COLO829 (cell line): ENCODE measurements around the gene UBE2V1.
"Not testable (repeated sequence)": the region's sequence is repeated elsewhere in the genome, so short reads cannot be mapped to it uniquely, and the experiment has no call there.

Source experiments
- DNase-seq: peaks from one replicate; pipeline ENCODE4 v3.0.0; 2012; ENCODE audit warnings: low spot score

The UBE2V1 gene

DNA sequence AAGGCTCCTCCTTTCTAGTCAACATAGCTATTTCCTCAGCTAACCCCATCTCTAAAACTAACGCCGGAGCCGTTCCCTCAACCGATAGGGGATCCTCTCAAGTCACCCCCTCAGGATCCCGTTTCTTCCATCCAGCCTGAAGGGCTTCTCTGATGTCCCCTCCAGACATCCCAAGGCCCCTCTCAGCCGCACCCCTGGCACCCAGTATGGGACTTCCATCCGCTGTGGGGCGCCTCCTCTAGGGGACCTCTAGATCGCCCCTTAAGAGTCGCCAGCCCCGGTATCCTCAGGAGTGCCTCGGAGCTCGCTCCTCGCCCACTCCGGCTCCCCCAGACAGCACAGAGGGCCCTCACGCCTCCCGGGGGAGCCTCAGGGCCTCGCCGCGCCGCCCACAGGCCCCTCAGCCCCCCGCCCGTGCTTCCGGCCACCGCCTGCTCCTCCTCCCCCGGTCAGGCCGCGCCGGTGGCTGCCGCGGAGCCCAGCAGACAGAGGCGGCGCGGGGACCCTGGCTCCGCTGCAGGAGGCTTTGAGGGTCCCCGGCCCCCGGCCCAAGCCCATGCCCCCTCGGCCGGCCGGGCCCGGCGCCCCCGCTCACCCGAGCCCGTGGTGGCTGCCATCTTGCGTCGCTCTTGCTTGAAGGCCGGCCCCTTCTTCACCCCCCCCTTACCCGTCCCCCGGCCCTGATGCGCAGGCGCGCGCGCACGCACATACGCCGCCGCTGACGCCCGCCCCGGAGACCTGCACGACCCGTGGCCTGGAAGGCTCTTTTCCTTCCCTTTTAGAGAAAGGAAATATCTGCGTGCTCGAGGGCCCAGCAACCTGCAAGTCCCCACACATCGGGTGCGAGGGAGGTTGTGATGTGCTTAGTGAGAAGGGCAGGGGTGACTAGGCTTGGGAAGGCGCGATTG, at the start of gene UBE2V1:
Gene UBE2V1 (minus strand): TSS at position 639 of the 908 bp plus-strand sequence. CDS start 22 bp downstream, at position 617.
- DNase-seq: peak; percentile 94

DNA sequence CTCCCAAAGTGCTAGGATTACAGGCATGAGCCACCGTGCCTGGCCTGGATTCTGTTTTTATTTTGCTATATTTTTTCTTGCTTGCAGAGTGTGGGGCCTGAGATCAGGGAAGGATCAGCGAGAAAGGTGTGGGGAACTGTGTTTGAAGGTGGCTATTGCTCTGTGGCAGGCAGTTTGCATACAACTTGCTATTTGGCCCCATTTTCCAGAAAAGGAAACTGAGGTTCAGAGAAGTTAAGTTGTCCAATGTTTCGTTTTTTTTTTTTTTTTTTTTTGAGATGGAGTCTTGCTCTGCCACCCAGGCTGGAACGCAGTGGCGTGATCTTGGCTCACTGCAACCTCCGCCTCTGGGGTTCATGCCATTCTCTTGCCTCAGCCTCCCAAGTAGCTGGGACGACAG, 48.5 kb upstream of the UBE2V1 start:
- not testable (repeated sequence) for DNase-seq

- DNase-seq: peak; percentile 95
Measured at GRCh38 chr20:50153500-50154377, 40.8 kb upstream of the UBE2V1 start, which contains the start of gene PEDS1. Gene PEDS1, minus strand, starts transcription at chr20:50153723. Its CDS starts 86 bp downstream, at chr20:50153637.

DNA sequence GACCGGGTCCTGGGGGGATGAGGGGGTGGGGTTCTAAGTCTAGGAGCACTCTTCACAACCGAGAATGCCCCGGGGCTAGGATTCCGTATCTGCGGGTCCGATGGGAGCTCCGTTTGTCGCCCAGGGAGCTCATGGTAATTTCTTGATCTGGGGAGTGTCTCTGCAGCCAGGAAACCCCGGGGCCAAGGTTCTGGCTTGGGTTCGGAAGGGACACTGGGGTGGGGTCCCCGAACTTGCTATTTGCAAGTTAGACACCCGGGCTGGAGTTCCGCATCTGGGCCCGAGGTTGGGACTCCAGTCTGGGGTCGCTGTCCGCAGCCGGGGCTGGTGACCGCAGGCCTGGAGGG, 40.2 kb upstream of the UBE2V1 start:
- DNase-seq: no peak

- no peak for DNase-seq
Measured at GRCh38 chr20:50152394-50153152, 39.6 kb upstream of the UBE2V1 start.

DNA sequence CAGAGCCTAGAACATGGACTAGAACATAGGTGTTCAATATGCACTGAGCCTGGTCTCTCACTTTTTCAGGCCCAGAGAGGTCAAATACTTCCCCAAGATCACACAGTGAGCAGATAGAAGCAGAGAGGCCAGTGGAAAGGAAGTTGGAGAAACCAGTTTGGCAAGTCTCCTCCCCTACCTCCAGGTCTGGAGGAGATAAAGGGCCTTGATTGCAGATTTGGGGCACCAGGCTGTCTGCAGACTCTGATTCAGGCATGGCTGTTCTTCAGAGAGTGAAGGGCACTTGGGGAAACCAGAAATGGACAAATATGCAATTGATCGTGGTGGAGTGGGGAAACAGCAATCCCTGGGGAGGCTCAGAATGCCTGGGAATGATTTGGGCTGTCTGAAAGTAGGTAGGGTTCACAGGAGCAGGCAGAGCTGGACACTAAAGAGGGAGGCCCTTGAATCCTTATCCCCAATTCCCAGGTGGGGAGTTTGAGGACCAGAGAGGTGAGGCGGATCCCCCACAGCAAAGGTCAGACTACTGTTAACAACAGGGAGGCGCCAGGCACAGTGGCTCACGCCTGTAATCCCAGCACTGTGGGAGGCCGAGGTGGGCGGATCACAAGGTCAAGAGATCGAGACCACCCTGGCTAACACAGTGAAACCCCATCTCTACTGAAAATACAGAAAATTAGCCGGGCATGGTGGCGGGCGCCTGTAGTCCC, 38.2 kb upstream of the UBE2V1 start:
- DNase-seq: no peak

DNA sequence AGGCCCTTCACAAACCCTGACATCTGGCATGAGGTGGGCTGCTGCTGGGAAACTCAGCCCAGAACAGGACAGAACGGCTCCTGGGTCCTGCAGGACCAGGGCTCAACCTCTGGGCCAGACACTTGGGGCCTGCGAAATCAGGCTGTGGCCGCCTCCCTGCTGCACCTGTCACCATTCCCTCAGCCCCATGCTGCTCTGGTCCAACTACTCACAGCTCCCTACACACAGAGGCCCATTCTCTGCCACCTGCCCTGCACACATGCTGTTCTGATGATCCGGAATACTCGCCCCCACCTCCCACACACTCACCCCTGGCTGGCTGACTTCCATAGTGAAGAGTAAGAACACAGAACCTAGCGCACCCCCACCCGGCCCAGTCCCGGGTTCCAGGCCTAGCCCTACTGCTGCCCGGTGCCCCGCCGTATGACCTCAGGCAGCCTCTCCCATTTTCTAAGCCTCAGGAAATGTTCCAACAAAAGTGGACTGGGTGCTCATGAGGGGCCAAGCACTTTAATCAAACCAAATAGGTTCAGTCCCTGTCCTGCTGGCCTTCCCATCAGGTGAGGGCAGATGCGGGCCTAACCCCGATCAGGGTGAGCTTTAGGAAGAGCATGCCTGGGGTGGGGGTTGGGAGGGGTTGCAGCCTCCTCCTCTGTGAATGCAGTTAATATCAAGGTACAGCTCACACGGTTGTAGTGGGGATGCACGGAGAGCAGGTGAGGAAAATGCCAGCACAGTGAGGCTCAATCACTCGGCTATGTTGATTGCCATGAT, 36.7 kb upstream of the UBE2V1 start:
- DNase-seq: no peak

- DNase-seq: peak; percentile 68
Measured at GRCh38 chr20:50146732-50147662, 34.0 kb upstream of the UBE2V1 start.

- DNase-seq: no peak
Measured at GRCh38 chr20:50146214-50146613, 33.3 kb upstream of the UBE2V1 start.

DNA sequence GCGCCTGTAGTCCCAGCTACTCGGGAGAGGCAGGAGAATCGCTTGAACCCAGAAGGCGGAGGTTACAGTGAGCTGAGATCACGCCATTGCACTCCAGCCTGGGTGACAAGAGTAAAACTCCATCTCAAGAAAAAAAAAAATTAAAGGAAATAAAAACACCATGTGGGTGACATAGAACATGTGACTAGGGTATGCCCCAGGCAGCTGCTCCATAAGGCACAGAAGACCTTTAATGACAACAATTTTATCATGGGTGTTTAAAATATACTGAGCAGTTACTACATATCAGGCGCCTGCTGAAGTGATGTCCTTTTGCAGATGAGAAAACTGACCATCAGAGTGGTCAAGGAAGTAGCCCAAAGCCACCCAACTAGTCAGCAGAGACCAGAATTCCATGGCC, 32.6 kb upstream of the UBE2V1 start:
- no peak for DNase-seq

- DNase-seq: no peak
Measured at GRCh38 chr20:50144362-50144761, 31.4 kb upstream of the UBE2V1 start.

DNA sequence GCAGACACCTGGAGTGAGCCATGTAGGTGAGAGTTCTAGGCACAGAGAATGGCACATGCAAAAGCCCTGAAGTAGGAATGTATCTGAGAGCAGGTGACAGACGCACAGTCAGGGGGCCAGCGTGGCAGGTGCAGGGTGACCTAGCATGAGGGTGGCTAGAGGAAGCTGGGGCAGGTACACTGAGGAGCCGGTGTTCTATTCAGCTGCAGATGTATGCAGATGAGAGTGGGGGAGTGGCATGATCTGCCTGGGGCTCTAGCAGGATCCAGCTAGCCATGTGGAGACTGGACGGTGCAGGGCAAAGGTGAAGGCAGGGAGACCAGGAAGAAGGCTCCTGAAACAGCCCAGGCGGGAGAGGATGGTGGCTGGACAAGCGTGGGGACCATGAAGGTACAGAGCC, 29.9 kb upstream of the UBE2V1 start:
- DNase-seq: no peak

DNA sequence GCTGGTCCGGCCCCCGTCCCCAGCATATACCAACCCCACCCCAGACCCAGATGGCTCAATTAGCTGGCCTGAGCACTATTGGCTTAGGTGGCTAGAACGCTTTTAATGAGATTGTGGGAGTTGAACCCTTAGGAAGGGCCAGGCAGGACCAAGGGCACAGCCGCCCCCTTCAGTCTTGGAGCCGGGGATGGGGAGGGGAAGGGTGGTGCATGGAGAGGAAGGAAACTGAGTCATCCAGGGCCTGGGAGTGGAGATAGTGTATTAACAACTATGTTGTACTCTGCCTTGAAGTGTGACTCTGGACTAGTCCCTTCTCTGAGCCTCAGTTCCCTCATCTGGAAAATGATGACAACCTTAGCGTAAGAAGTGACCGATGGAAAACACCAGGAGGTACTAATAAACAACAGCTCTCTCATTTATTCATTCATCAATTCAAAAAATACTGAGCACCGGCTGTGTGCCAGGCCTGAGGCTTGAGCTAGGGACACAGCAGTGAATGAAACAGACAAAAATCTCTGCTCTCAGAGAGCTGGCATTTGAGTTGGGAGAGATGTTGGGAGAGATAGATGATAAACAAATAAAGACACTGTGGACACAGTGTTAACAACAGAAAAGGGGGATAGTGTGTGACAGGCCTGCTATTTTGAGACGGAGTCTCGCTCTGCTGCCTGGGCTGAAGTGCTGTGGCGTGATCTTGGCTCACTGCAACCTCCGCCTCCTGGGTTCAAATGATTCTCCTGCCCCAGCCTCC, 29.0 kb upstream of the UBE2V1 start:
- DNase-seq: no peak

DNA sequence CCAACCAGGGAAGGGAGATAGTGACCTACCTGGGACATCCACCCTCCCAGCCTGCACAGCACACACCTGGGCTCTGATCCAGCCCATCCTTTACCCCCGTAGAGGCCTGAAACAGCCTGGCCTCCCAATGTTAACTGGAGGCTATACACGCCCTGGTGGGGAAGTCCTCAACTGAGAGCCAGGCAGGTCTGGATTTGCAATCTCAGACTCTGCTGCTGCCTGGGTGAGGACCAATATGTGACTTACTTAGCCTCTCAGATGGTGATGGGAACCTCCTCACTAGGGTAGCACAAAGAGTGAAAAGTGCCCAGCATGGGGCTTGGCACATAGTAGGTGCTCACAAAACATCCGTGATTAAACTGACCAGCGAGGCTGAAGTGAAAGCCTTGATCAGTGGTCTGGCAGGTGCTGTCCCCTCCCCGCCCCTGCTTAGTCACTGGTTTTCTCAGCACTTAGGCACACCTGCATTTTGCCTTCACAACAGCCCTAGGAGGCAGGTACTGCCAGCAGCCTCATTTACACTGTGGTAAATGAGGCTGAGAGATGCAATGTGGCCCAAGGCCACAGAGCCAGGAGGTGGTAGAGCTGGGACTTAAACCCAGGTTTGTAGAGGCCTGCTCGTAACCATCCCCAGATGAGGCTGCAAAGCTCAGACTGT, 28.2 kb upstream of the UBE2V1 start:
- DNase-seq: no peak

GRCh38 chr20:50140339-50140859, 27.4 kb upstream of the UBE2V1 start:
- DNase-seq: no peak

DNA sequence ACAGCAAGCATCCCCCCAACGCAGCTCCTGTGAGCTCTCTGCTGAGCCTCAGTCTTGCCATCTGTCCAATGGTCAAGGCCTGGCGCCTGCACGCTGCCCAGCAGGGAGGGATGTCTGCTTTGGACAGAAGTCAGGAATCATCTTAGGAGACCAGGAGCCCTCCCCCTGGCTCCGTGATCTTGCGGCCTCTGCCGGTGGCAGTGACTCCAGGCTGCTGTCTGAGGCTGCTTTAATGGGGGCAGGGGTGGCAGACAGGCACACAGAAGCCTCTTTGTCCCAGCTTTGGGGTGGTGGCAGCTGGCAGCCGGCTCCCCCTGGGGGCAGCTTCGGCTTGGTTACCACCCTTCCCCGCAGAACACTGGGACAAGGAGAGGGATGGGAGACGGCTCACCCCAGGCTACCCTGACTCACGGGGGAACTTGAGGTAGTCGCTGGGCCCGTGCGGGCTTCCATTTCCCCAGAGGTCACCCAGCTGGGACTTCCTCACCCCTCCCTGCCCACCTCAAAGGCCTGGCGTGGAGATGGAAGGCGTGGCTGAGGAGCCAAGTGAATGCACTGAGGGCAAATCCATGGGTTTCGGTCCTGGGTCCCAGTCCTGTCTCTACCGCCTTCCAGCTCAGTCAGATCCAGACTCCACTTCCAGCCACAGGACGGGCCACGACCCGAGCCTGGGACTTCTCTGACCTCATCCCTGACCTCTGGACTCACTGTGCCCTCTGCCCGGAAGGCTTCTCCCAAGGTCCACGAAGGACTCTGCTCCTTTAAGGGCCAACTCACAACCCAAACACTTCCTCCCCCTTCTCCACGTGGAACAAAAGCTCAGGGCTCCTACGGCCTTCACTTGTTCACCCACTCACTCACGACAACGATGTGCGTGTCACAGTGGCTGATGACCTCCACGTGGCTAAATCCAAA, 25.8 kb upstream of the UBE2V1 start:
- peak; percentile 85 for DNase-seq

DNA sequence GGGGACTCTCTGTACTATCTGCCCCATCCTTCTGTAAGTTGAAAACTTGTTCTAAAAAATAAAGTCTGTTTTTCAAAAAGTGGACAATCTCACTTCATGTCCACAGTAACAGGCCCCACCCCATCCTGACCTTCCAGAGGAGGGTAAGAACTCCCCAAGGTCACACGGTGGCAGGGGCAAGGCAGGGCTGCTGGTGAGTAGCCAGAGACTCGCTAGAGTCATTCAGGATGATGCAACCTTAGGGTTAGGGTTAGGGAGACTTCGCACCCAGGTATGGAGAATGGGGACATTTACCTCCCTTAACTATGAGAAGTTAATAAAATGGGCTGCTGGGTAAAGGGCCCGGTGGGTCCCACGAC, 25.1 kb upstream of the UBE2V1 start:
- no peak for DNase-seq
